Measurements from ENCODE around the gene SLC9A7. TPM values are rescaled to one million over a fixed set of nuclear protein-coding genes. Genes with fewer than 3 reads are reported as not detected.

Gene SLC9A7
- polyA plus RNA-seq, 1 experiment = 21.5 TPM

DNA sequence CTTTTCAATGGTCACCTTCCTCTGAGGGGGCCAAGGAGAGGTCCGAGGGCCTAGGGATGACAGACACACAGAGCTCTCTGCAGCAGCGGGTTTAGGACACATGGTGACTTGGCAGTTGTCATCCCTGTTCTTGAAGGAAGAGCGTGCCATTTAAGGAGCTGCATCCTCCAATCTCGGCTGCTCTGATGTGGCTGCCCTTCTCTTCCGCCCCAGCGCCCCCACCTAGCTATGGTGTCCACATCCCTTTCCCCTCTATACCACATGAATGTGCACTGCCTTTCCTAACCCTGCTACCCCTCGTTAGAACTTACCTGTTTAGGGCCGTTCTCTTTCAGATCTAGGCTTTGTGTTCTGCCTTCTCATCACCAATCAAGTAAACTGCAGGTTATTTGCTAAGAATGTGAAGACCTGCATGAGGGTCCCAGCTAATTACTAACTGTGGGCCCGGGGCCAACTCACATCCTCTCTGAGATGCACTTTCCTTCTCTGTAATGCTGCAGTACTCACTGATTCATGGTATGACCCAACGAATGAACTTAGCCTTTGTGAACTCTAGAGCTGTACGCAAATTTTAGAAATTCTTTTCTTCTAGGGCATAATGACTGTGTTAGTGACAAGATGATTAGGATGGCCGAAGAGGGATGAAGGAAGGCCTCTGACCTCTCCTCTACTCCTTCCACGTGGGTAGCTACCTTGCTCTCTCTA lies 147.1 kb downstream of the SLC9A7 start:
- POLR2A ChIA-PET = no interaction called here
- Histone ChIP-seq H3K4me3 (ENCODE audit: low read depth, low read length) (no peak overlapping the region), H3K36me3 (ENCODE audit: control insufficient read depth, insufficient read depth, low read length) (no peaks in the 10 kb centered on the region; the same call in 1 of the 2 replicates), H3K27me3 (ENCODE audit: control insufficient read depth, insufficient read depth, low read length) (no peaks in the 10 kb centered on the region)
- CTCF ChIA-PET = no interaction called here
- no peak for DNase-seq (ENCODE audit: low read depth)
- no peak for TF ChIP-seq CTCF (IDR thresholded peaks at IDR 0.05; ENCODE audit: insufficient read depth, low read depth, low read length)

DNA sequence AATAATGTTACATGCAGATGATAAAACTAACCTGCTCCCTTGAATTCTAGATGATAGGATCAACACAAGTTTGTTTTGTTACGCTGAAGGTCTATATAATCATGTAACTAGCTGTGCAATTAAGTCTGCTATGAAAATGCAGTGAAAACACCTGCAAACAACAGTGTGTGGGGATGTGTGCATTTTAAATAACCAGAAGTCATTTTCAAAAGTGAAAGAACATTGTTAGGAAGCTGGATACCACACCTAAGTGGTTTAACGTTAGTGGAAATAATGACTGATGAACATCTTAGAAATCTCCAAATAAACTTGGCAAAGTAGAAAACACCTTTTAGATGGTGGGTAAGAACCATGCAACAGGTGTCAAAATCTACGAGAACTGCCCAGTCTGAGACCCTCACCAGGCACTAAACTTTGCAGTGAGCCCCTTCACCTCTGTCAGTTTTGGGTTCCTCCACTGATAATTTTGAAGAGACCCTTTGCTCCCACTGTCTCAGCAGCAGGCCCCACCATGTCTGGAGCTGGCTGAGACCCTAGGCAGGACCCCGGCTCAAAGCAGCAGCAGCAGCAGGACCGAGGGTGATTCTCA lies 148.8 kb downstream of the SLC9A7 start:
- DNase-seq (ENCODE audit: low read depth) = no peak
- Histone ChIP-seq H3K4me3 (ENCODE audit: low read depth, low read length) (no peak overlapping the region), H3K36me3 (ENCODE audit: control insufficient read depth, insufficient read depth, low read length) (no peaks in the 10 kb centered on the region; the same call in 1 of the 2 replicates), H3K27me3 (ENCODE audit: control insufficient read depth, insufficient read depth, low read length) (no peaks in the 10 kb centered on the region)
- ChIA-PET POLR2A (no interaction called here), CTCF (no interaction called here)
- TF ChIP-seq CTCF (IDR thresholded peaks at IDR 0.05; ENCODE audit: insufficient read depth, low read depth, low read length) = no peak

GRCh38 chrX:46607916-46608315 lies 151.0 kb downstream of the SLC9A7 start:
- H3K27me3 ChIP-seq (ENCODE audit: control insufficient read depth, insufficient read depth, low read length) = no peaks in the 10 kb centered on the region
- TF ChIP-seq CTCF (IDR thresholded peaks at IDR 0.05; ENCODE audit: insufficient read depth, low read depth, low read length) = no peak
- DNase-seq (ENCODE audit: low read depth) = no peak
- H3K36me3 ChIP-seq (ENCODE audit: control insufficient read depth, insufficient read depth, low read length) = no peaks in the 10 kb centered on the region
- no peak overlapping the region for H3K4me3 ChIP-seq (ENCODE audit: low read depth, low read length)
- ChIA-PET POLR2A (no interaction called here), CTCF (no interaction called here)

- H3K27me3 ChIP-seq (ENCODE audit: control insufficient read depth, insufficient read depth, low read length) = no peaks in the 10 kb centered on the region
- H3K4me3 ChIP-seq (ENCODE audit: low read depth, low read length) = no peak overlapping the region
- ChIA-PET CTCF (no interaction called here), POLR2A (no interaction called here)
- TF ChIP-seq CTCF (IDR thresholded peaks at IDR 0.05; ENCODE audit: insufficient read depth, low read depth, low read length) = no peak
- no peaks in the 10 kb centered on the region for H3K36me3 ChIP-seq (ENCODE audit: control insufficient read depth, insufficient read depth, low read length)
- no peak for DNase-seq (ENCODE audit: low read depth)
Measured at GRCh38 chrX:46602468-46603102, 156.3 kb downstream of the SLC9A7 start.

GRCh38 chrX:46601283-46601682 lies 157.6 kb downstream of the SLC9A7 start:
- no peaks in the 10 kb centered on the region for H3K36me3 ChIP-seq (ENCODE audit: control insufficient read depth, insufficient read depth, low read length)
- ChIA-PET POLR2A (no interaction called here), CTCF (no interaction called here)
- H3K27me3 ChIP-seq (ENCODE audit: control insufficient read depth, insufficient read depth, low read length) = no peaks in the 10 kb centered on the region
- no peak overlapping the region for H3K4me3 ChIP-seq (ENCODE audit: low read depth, low read length)
- TF ChIP-seq CTCF (IDR thresholded peaks at IDR 0.05; ENCODE audit: insufficient read depth, low read depth, low read length) = no peak
- DNase-seq (ENCODE audit: low read depth) = no peak

Measured in BJ (cell line).